GM12801 (cell line): ENCODE data around the gene IQCN.

Experiments used
- CTCF ChIP-seq: IDR thresholded peaks from one replicate; pipeline ENCODE4 v1.5.1; 2011; ENCODE audit warnings: control low read depth; ENCODE audit not compliant: insufficient read length; ENCODE audit errors: extremely low read depth

IQCN gene

GRCh38 chr19:18257503-18258470 is 16.5 kb downstream of the IQCN start:
- TF ChIP-seq CTCF, result no peak

DNA sequence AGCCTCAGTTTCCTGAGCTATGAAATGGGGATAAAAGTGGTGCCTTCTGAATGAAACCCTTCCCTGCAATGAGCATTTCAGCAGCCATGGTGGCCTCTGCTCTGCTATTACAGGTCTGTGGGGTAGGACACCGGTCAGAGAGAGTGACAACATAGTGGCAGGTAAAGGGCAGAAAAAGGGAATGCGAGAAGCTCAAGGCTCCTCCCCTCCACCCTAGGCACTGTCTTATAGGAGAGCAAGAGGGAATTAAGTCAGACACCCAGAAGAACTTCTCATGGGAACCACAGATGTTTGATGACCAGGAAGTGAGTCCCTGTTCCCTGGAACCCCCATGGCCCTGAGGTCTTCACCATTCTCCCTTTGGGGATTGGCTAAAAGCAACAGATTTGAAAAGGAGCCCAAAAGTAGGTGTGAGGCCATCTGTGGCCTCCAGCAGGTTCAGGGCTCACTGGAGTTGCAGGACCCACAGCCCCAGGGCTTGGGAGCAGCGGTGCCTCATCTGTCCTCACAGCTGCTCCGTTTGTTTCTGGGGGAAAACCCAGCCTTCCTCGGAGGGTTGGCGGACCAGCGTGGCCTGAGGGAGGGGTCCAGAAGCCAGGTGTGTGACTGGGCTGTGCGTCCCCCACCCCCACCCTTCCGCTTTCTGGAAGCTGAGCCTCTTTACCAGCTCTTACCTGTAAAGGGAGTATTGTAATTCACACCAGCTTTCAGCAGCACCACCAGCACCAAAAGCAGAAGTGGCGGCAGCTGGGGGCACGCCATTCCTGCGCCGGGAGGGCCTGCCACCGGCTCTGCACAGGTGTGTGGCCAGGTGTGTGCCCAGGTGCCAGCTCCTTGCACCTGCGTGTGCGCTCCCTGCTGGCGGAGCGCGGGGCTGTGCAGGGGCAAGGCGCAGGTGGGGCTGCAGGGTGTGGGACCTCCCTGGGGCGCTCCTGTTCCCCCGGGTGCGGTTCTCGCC is 19.4 kb downstream of the IQCN start:
- no peak for TF ChIP-seq CTCF

DNA sequence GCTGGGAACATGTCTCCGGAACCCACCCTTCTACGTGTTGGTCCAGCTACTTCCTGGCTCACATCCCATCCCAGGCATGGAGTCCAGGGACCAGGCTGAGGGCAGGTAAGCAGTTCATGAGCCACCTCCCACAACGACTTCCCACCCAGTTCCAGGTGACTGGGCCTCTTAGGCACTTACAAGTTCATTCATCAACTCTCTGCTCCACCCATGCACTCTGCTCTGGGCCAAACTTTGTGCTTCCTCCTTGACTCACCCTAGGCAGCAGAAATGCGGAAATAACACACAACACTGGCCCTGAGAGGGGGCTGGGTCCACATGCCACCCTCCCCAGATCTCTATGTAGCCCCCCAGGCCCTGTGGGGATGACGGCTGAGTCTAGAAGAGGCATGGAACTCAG is 20.5 kb downstream of the IQCN start:
- no peak for TF ChIP-seq CTCF

DNA sequence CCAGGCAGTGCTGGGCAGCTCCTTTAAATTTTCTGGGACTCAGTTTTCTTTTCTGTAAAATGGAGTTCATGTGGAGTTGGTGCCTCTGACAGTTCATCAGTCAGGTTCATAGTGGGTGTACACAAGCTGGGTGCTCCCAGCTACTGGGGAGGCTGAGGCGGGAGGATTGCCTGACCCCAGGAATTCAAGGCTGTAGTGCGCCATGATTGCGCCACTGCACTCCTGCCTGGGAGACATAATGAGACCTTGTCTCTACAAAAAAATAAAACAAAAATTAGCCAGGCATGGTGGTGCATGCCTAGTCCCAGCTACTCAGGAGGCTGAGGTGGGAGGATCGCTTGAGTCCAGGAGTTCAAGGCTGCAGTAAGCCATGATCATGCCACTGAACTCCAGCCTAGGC is 21.1 kb downstream of the IQCN start:
- no peak for TF ChIP-seq CTCF

- TF ChIP-seq CTCF, result no peak
Measured at GRCh38 chr19:18252370-18252717, 21.9 kb downstream of the IQCN start.

GRCh38 chr19:18251587-18252369 is 22.5 kb downstream of the IQCN start:
- TF ChIP-seq CTCF, result peak; percentile 63
